ENCODE results near the gene SLC22A16. TPM values are rescaled to one million over a fixed set of nuclear protein-coding genes. Genes with fewer than 3 reads are reported as not detected.
A peak's percentile ranks its signal among the peaks of the same experiment; 100 is the strongest.
"Not testable (repeated sequence)": the region's sequence is repeated elsewhere in the genome, so short reads cannot be mapped to it uniquely, and the experiment has no call there.

Gene SLC22A16, protein sequence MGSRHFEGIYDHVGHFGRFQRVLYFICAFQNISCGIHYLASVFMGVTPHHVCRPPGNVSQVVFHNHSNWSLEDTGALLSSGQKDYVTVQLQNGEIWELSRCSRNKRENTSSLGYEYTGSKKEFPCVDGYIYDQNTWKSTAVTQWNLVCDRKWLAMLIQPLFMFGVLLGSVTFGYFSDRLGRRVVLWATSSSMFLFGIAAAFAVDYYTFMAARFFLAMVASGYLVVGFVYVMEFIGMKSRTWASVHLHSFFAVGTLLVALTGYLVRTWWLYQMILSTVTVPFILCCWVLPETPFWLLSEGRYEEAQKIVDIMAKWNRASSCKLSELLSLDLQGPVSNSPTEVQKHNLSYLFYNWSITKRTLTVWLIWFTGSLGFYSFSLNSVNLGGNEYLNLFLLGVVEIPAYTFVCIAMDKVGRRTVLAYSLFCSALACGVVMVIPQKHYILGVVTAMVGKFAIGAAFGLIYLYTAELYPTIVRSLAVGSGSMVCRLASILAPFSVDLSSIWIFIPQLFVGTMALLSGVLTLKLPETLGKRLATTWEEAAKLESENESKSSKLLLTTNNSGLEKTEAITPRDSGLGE
- total RNA-seq (2014; rRNA removed; shearing (Covaris generic)), result not detected in 2 replicates
- not detected in 2 replicates for polyA plus RNA-seq (2015; cell fraction: cytosol; rRNA removed)
- polyA plus RNA-seq (2015; cell fraction: nucleus; rRNA removed), result not detected in 2 replicates

GRCh38 chr6:110476046-110476849, at the start of gene SLC22A16:
SLC22A16 (minus strand) TSS chr6:110476613; CDS start chr6:110476574, 39 bp downstream.
- no peak for DNase-seq (ENCODE audit: low read depth)

DNA sequence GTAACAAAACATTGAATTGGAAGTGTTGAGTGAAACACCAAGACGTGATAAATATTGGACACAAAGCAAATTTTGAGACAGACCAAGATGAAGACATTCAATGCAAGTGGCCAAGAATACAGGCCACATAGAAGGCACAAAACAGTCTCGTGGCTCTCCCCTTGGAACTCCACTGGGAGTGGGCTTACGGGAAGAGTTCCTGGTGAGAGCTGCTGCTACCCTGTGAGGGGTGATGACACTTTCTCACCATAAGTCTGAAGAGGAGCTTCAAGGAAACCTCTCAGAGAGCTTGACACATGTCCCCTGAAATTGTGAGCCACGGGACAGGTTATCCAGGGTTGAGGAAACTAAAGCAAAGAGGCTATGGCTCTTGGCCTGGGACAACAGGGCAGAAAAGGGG, 48.6 kb upstream of the SLC22A16 start:
- no peak for DNase-seq (ENCODE audit: low read depth)

DNA sequence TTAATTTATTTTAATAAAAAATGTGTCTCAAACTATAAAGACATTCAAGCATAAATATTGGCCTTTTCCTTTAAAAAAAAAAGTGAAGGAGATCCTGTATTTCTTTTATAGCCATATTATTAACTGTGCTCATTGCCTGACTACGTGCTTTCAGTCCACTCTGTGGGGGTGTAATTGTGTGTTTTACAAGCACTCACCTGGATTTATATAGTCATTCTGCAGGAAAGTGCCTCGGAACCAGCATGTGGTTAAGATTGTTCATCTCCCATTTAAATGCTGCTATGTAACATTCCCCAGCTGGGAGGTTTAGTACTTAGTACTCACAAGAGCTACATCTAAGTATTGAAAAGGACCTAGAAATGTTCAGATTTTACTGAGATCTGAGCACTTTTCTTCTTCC, 47.9 kb upstream of the SLC22A16 start:
- DNase-seq (ENCODE audit: low read depth), result no peak

DNA sequence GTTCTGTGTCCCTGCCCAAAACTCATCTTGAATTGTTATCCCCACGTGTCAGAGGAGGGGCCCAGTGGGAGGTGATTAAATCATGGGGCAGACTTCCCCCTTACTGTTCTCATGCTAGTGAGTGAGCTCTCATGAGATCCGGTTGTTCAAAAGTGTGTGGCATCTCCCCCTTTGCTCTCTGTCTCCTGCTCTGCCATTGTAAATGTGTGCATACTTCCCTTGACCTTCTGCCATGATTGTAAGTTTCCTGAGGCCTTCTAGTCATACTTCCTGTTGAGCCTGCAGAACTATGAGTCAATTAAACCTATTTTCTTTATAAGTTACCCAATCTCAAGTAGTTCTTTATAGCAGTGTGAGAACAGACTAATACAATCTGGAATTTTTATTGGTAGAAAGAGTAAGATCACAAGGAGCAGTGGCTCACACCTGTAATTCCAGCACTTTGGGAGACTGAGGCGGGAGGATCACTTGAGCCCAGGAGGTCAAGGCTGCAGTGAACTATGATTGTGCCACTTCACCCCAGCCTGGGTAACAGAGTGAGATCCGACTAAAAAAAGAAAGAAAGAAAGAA, 47.1 kb upstream of the SLC22A16 start:
- DNase-seq (ENCODE audit: low read depth), result peak; percentile 49

GRCh38 chr6:110522427-110522826, 46.0 kb upstream of the SLC22A16 start:
- no peak for DNase-seq (ENCODE audit: low read depth)

GRCh38 chr6:110520992-110521543, 44.7 kb upstream of the SLC22A16 start:
- no peak for DNase-seq (ENCODE audit: low read depth)

DNA sequence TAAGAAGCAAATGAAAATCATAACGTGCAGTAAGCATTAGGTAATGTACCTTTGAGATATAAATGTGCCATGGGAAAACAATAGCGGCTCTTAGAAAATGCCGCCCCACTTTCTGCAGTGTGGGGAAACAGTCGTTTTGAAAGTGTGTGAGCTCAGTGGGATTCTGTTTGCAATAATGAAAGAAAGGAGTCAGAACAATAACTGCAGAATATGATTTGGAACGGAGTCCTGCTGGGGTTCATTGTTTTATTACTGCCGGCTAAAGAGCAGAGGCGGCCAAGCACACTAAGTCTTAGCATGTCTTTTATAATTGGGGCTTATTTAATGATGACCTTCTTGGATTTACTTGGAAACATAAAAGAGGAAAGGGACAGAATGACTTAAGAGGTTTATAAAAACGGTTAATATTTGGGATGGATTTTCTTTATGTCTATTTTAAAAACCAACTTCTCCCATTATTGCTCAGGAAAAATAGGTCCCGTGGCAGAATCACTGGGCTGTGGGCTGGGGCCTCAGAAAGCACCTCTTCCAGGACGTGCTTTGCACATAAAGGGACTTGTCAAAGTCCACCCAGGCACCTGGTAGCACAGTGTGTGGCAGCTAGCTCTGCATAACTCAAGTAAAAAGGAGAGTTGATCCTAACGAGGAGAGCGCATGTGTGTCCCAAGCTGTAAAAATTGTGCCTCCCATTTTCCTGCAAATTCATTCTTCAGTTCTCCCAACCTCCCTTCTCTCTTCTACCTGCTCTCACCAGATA, 44.0 kb upstream of the SLC22A16 start:
- no peak for DNase-seq (ENCODE audit: low read depth)

GRCh38 chr6:110517601-110518281, 41.3 kb upstream of the SLC22A16 start:
- DNase-seq (ENCODE audit: low read depth), result no peak

- DNase-seq (ENCODE audit: low read depth), result no peak
Observed at GRCh38 chr6:110517034-110517433, 40.6 kb upstream of the SLC22A16 start.

GRCh38 chr6:110514818-110515217, 38.4 kb upstream of the SLC22A16 start:
- DNase-seq (ENCODE audit: low read depth), result no peak

DNA sequence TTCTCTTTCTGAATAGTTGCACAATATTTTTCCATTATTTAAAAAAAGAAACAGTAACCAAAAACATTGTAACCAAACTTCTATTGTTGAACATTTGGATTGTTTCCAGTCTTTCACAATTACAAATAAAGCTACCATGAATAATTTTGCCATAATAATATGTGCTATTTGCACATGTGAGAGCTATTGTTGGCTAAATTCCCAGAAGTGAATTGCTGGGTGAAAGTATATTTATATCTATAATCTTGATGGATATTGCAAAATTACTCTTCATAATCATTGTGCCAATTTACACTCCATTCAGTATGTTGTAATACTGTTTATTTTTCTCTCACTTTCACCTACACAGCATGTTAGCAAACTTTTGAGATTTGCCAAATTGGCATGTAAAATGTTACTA, 36.6 kb upstream of the SLC22A16 start:
- DNase-seq (ENCODE audit: low read depth), result no peak

DNA sequence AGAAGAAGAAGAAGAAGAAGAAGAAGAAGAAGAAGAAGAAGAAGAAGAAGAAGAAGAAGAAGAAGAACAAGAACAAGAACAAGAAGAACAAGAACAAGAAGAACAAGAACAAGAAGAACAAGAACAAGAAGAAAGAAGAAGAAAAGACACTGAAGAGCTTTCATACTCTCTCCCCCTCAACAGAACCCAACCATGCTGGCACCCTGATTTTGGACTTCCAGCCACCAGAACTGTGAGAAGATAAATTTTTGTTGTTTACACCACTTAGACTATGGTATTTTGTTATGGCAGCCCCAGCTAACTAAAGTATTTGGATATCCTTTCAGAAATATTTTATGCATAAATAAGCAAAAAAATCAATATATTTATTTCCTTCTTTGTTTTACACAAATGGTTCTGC, 36.1 kb upstream of the SLC22A16 start:
- not testable (repeated sequence) for DNase-seq (ENCODE audit: low read depth)

DNA sequence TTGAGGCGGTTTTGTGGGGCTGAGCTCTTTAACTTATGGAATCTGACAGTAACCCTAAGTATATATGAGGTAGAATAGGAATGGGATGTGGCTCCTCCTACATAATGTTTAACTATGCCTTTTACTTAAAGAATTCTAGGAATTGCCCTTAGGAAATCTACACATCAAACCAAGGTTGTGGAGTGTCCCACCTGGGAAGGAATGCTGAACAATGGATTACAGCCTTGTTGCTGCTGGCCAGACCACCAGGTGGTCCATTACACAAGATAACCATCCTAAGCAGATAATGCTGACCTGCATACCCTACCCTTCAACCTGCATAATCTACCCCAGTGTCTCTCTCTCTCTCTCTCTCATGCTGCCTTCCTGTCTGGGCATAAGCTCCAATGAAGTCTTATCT, 35.0 kb upstream of the SLC22A16 start:
- DNase-seq (ENCODE audit: low read depth), result no peak

- peak; percentile 97 for DNase-seq (ENCODE audit: low read depth)
Observed at GRCh38 chr6:110509617-110510241, 33.3 kb upstream of the SLC22A16 start.

- not testable (repeated sequence) for DNase-seq (ENCODE audit: low read depth)
Observed at GRCh38 chr6:110504891-110505290, 28.5 kb upstream of the SLC22A16 start.

- no peak for DNase-seq (ENCODE audit: low read depth)
Observed at GRCh38 chr6:110495949-110496348, 19.5 kb upstream of the SLC22A16 start.

- DNase-seq (ENCODE audit: low read depth), result no peak
Observed at GRCh38 chr6:110493253-110493800, 16.9 kb upstream of the SLC22A16 start.

- DNase-seq (ENCODE audit: low read depth), result no peak
Observed at GRCh38 chr6:110492584-110492983, 16.2 kb upstream of the SLC22A16 start.
